Mesenchymal stem cell (in vitro differentiated cells and primary cell): ENCODE data around the gene NDUFAF2.

Experiments used
- DNase-seq: peaks from one replicate; pipeline ENCODE4 v3.0.0-alpha.2; 2013
- H2AFZ ChIP-seq: one replicate; pipeline ENCODE4 v1.6.1; 2013; ENCODE audit warnings: low read depth, mild to moderate bottlenecking, control low read depth, inconsistent platforms, low read length, moderate library complexity
- H2AK5ac ChIP-seq: 2 replicates; pipeline ENCODE4 v1.6.1; 2013; ENCODE audit warnings: low read length, moderate library complexity, mild to moderate bottlenecking, inconsistent platforms; ENCODE audit not compliant: severe bottlenecking
- H2BK120ac ChIP-seq: one replicate; pipeline ENCODE4 v1.6.1; 2013; ENCODE audit warnings: low read depth, mild to moderate bottlenecking, inconsistent platforms, low read length, moderate library complexity
- H2BK12ac ChIP-seq, 2 experiments: one replicate each; pipeline ENCODE4 v1.6.1; 2013; ENCODE audit warnings: inconsistent platforms in 2 of 2, low read length in 2 of 2, mild to moderate bottlenecking in 2 of 2, moderate library complexity in 2 of 2, control low read depth in 1 of 2
- H2BK15ac ChIP-seq: one replicate; pipeline ENCODE4 v1.6.1; 2013; ENCODE audit warnings: mild to moderate bottlenecking, low read depth, inconsistent platforms; ENCODE audit not compliant: poor library complexity, severe bottlenecking
- H2BK5ac ChIP-seq: 2 replicates; pipeline ENCODE4 v1.6.1; 2013; ENCODE audit warnings: low read depth, mild to moderate bottlenecking, low read length, control low read depth, inconsistent platforms; ENCODE audit not compliant: poor library complexity, severe bottlenecking
- H3K14ac ChIP-seq, 2 experiments: one replicate each; pipeline ENCODE4 v1.6.1; 2013; ENCODE audit warnings: inconsistent platforms in 2 of 2, low read length in 2 of 2, control low read depth in 1 of 2, mild to moderate bottlenecking in 1 of 2, moderate library complexity in 1 of 2
- H3K18ac ChIP-seq, 2 experiments: one replicate each; pipeline ENCODE4 v1.6.1; 2013; ENCODE audit warnings: inconsistent platforms in 2 of 2, low read length in 2 of 2, control low read depth in 1 of 2, low read depth in 1 of 2, mild to moderate bottlenecking in 1 of 2
- H3K23ac ChIP-seq, 2 experiments: one replicate each; pipeline ENCODE4 v1.6.1; 2013; ENCODE audit warnings: inconsistent platforms in 2 of 2, low read length in 2 of 2, mild to moderate bottlenecking in 2 of 2, moderate library complexity in 2 of 2, control low read depth in 1 of 2
- H3K27ac ChIP-seq: 2 replicates; pipeline ENCODE4 v1.5.1; 2013; ENCODE audit warnings: mild to moderate bottlenecking, moderate library complexity, low read length, control low read depth, inconsistent platforms; ENCODE audit not compliant: poor library complexity, severe bottlenecking
- H3K27me3 ChIP-seq, 2 experiments: 2 replicates each; pipeline versions ENCODE4 v1.6.1 to v1.7.0; 2013; ENCODE audit warnings: low read length in 2 of 2, mild to moderate bottlenecking in 2 of 2, moderate library complexity in 2 of 2, control low read depth in 1 of 2, inconsistent platforms in 1 of 2; ENCODE audit not compliant: control insufficient read depth in 1 of 2, insufficient read depth in 1 of 2
- H3K36me3 ChIP-seq, 2 experiments: 2 replicates each; pipeline versions ENCODE4 v1.6.1 to v1.7.0; 2013; ENCODE audit warnings: low read length in 2 of 2, control low read depth in 1 of 2, inconsistent platforms in 1 of 2, low read depth in 1 of 2, mild to moderate bottlenecking in 1 of 2; ENCODE audit not compliant: insufficient read depth in 2 of 2, control insufficient read depth in 1 of 2
- H3K4ac ChIP-seq, 2 experiments: one replicate each; pipeline ENCODE4 v1.6.1; 2013; ENCODE audit warnings: inconsistent platforms in 2 of 2, low read length in 2 of 2, mild to moderate bottlenecking in 2 of 2, moderate library complexity in 2 of 2, control low read depth in 1 of 2, low read depth in 1 of 2
- H3K4me1 ChIP-seq: 2 replicates; pipeline ENCODE4 v1.6.1; 2013; ENCODE audit warnings: low read depth, low read length, control low read depth; ENCODE audit not compliant: control insufficient read depth, insufficient read depth
- H3K4me2 ChIP-seq: 2 replicates; pipeline ENCODE4 v1.6.1; 2013; ENCODE audit warnings: low read length, mild to moderate bottlenecking, inconsistent platforms; ENCODE audit not compliant: poor library complexity, severe bottlenecking
- H3K4me3 ChIP-seq, 2 experiments: 2 replicates each; pipeline versions ENCODE4 v1.5.1 to v1.7.0; 2013; ENCODE audit warnings: low read length in 2 of 2, mild to moderate bottlenecking in 2 of 2, control low read depth in 1 of 2, low read depth in 1 of 2; ENCODE audit not compliant: insufficient read depth in 1 of 2
- H3K79me1 ChIP-seq: replicated peaks from 2 replicates; pipeline ENCODE4 v1.6.1; 2013; ENCODE audit warnings: mild to moderate bottlenecking, control low read depth, low read length, inconsistent platforms; ENCODE audit not compliant: poor library complexity, severe bottlenecking
- H3K9ac ChIP-seq: 2 replicates; pipeline ENCODE4 v1.7.0; 2013; ENCODE audit warnings: mild to moderate bottlenecking, low read length, moderate library complexity
- H3K9me3 ChIP-seq: 2 replicates; pipeline ENCODE4 v1.7.0; 2013; ENCODE audit warnings: mild to moderate bottlenecking, low read length; ENCODE audit not compliant: control insufficient read depth
- H4K8ac ChIP-seq: one replicate; pipeline ENCODE4 v1.6.1; 2013; ENCODE audit warnings: inconsistent platforms, mild to moderate bottlenecking, low read length, moderate library complexity
- H4K91ac ChIP-seq: one replicate; pipeline ENCODE4 v1.6.1; 2013; ENCODE audit warnings: mild to moderate bottlenecking, low read length, inconsistent platforms
- WGBS: methylation state at CpG from one replicate; pipeline ENCODE4 v1.1.7; 2013; ENCODE audit warnings: mixed read lengths; 5-methylcytosine and 5-hydroxymethylcytosine counted together

Gene NDUFAF2

GRCh38 chr5:61200582-61201155 is 255.7 kb downstream of the NDUFAF2 start:
- no peak overlapping the region for H4K8ac ChIP-seq
- no peak overlapping the region for H3K4ac ChIP-seq
- H3K9ac ChIP-seq, result no peak overlapping the region
- H3K9me3 ChIP-seq, result peaks cover 19% of the 10 kb centered on the region
- no peak overlapping the region for H2BK5ac ChIP-seq
- no peak overlapping the region for H2AK5ac ChIP-seq
- H2AFZ ChIP-seq, result no peak overlapping the region
- DNase-seq, result no peak
- H3K14ac ChIP-seq, result no peak overlapping the region
- no peak overlapping the region for H2BK120ac ChIP-seq
- H2BK15ac ChIP-seq, result no peak overlapping the region
- no peaks in the 10 kb centered on the region for H3K27me3 ChIP-seq
- no peak overlapping the region for H3K18ac ChIP-seq
- H3K36me3 ChIP-seq, result peaks cover 0 to 6% of the 10 kb centered on the region in 2 experiments
- no peak overlapping the region for H3K27ac ChIP-seq
- no peak overlapping the region for H3K4me2 ChIP-seq
- H3K4me3 ChIP-seq, result no peak overlapping the region
- no peak overlapping the region for H3K23ac ChIP-seq
- no peak overlapping the region for H2BK12ac ChIP-seq
- peaks cover 5% of the 10 kb centered on the region for H3K4me1 ChIP-seq
- 95% methylated on average over 8 of the region's 8 CpGs for WGBS
- H3K79me1 ChIP-seq, result no peaks in the 10 kb centered on the region
- H4K91ac ChIP-seq, result no peak overlapping the region

DNA sequence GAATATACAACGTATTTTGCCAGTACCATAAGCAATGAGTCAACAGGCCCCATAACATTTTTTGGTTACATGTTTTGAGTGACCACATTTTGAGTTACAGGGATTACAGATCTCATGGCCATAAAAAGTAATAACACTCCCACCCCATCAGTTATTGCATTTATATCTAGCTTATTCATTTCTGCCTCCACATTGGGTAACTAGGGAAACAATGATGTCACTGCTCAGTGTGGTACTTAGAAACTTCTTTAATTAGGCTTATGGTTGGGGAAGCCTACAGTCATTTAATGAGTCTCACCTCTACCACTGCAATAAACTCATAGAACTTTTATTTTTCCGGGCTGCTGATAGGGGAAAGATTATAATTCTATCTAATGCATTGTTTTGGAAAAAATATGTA is 257.2 kb downstream of the NDUFAF2 start:
- no peak for DNase-seq
- H3K9me3 ChIP-seq, result peaks cover 19% of the 10 kb centered on the region
- peaks cover 5% of the 10 kb centered on the region for H3K4me1 ChIP-seq
- 100% methylated on average over 1 of the region's 2 CpGs for WGBS
- no peak overlapping the region for H3K14ac ChIP-seq
- H3K79me1 ChIP-seq, result no peaks in the 10 kb centered on the region
- H3K4me3 ChIP-seq, result no peak overlapping the region
- no peak overlapping the region for H4K91ac ChIP-seq
- no peak overlapping the region for H3K9ac ChIP-seq
- H2AFZ ChIP-seq, result no peak overlapping the region
- no peak overlapping the region for H2BK5ac ChIP-seq
- no peak overlapping the region for H2BK12ac ChIP-seq
- H3K23ac ChIP-seq, result no peak overlapping the region
- no peak overlapping the region for H2BK15ac ChIP-seq
- no peak overlapping the region for H3K18ac ChIP-seq
- no peak overlapping the region for H2BK120ac ChIP-seq
- no peak overlapping the region for H3K4ac ChIP-seq
- H3K27me3 ChIP-seq, result no peaks in the 10 kb centered on the region
- H3K36me3 ChIP-seq, result peaks cover 0 to 6% of the 10 kb centered on the region in 2 experiments
- H3K4me2 ChIP-seq, result no peak overlapping the region
- no peak overlapping the region for H3K27ac ChIP-seq
- no peak overlapping the region for H4K8ac ChIP-seq
- H2AK5ac ChIP-seq, result no peak overlapping the region
